HL-60 (cell line): ENCODE measurements around the gene HBM.

Experiments
- CTCF ChIP-seq: IDR thresholded peaks from one replicate; pipeline ENCODE4 v1.5.1; 2011; ENCODE audit warnings: low read length, control low read depth, inconsistent platforms; ENCODE audit not compliant: insufficient read depth
- TF ChIP-seq, protein P1 (sequence below): IDR thresholded peaks from 2 replicates; pipeline ENCODE4 v1.6.1; 2012; ENCODE audit warnings: low read depth; ENCODE audit not compliant: insufficient replicate concordance

DNA sequence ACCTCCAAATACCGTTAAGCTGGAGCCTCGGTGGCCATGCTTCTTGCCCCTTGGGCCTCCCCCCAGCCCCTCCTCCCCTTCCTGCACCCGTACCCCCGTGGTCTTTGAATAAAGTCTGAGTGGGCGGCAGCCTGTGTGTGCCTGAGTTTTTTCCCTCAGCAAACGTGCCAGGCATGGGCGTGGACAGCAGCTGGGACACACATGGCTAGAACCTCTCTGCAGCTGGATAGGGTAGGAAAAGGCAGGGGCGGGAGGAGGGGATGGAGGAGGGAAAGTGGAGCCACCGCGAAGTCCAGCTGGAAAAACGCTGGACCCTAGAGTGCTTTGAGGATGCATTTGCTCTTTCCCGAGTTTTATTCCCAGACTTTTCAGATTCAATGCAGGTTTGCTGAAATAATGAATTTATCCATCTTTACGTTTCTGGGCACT, 11.6 kb downstream of the HBM start:
- no peak for TF ChIP-seq CTCF
- TF ChIP-seq, protein P1, sequence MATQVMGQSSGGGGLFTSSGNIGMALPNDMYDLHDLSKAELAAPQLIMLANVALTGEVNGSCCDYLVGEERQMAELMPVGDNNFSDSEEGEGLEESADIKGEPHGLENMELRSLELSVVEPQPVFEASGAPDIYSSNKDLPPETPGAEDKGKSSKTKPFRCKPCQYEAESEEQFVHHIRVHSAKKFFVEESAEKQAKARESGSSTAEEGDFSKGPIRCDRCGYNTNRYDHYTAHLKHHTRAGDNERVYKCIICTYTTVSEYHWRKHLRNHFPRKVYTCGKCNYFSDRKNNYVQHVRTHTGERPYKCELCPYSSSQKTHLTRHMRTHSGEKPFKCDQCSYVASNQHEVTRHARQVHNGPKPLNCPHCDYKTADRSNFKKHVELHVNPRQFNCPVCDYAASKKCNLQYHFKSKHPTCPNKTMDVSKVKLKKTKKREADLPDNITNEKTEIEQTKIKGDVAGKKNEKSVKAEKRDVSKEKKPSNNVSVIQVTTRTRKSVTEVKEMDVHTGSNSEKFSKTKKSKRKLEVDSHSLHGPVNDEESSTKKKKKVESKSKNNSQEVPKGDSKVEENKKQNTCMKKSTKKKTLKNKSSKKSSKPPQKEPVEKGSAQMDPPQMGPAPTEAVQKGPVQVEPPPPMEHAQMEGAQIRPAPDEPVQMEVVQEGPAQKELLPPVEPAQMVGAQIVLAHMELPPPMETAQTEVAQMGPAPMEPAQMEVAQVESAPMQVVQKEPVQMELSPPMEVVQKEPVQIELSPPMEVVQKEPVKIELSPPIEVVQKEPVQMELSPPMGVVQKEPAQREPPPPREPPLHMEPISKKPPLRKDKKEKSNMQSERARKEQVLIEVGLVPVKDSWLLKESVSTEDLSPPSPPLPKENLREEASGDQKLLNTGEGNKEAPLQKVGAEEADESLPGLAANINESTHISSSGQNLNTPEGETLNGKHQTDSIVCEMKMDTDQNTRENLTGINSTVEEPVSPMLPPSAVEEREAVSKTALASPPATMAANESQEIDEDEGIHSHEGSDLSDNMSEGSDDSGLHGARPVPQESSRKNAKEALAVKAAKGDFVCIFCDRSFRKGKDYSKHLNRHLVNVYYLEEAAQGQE = no peak
